GM18861 (cell line): ENCODE data around the gene ZNF579.
"Not testable (repeated sequence)": the region's sequence is repeated elsewhere in the genome, so short reads cannot be mapped to it uniquely, and the experiment has no call there.

ENCODE experiments used
- ATAC-seq: cut with Tn5 transposase; IDR thresholded peaks from one replicate; pipeline ENCODE4 v1.9.1; 2021; ENCODE audit not compliant: unreplicated experiment

The ZNF579 gene

DNA sequence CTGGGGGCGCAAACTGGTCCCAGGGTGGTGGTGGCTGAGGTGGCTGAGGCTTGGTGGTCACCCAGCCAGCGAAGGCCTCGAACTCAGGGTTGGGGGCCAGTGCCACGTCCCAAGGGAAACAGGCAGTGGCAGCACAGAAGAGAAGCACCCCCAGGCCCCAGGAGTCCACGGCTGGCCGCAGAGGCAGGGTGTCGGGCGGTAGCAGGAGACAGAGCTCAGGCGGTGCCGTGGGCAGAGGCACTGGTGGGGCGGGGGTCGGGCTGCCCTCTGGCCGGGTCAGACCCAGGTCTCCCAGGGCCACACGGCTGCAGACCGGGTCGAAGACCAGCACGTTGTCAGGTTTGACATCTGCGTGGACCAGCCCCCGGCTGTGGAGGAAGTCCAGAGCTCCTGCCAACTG, 39.6 kb downstream of the ZNF579 start:
- ATAC-seq: no peak

DNA sequence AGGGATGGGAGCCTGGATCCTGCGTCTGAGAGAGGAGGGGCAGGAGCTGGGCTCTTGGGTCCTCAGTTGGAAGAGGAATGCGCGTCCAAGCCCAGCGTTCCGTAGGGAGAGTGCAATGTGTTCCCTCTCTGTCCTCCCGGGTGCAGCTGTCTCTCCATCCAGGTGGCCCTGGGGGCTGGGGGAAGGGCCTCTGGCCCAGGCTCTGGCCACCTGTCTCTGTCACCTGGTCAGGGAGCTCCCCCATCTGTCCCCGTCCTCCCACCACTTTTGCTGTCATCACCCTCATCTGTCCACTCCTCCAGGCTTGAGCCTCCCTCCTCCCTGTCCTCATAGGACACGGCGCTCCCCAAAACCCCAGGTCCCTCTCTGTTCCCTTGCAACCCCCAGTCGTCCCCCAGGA, 40.0 kb downstream of the ZNF579 start:
- ATAC-seq: no peak

- ATAC-seq: no peak
Observed at GRCh38 chr19:55539090-55539984, 41.3 kb downstream of the ZNF579 start.

DNA sequence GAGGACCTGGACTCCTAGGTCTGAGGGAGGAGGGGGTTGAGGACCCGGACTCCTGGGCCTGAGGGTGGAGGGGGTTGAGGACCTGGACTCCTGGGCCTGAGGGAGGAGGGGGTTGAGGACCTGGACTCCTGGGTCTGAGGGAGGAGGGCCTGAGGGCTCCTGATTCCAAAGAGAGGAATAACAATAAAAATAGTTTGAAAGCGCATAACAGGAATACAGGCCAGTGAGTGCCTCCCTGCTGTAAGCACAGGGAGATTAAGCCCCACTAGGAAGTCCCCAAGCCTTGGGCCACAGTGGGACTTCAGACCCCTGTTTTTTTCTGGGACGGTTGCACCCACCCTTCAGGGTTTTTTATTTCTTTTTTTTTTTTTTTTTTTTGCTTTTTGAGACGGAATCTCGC, 42.5 kb downstream of the ZNF579 start:
- ATAC-seq: no peak

DNA sequence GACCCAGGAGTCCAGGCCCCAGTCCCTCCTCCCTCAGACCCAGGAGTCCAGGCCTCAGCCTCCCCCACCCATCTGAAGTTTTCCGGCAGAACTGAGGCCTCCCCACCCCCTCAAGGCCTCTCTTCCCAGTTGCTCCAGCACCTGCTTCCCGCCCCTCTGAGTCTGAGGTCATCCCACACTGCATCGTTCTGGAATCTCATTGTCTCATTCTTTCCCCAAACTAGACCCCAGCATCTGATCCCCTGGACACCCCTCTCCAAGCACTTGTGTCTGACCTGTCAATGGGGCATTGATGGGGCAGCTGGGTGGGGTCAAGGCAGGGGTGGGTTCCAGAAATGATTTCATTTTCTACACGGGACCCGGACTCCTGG, 42.9 kb downstream of the ZNF579 start:
- no peak for ATAC-seq

DNA sequence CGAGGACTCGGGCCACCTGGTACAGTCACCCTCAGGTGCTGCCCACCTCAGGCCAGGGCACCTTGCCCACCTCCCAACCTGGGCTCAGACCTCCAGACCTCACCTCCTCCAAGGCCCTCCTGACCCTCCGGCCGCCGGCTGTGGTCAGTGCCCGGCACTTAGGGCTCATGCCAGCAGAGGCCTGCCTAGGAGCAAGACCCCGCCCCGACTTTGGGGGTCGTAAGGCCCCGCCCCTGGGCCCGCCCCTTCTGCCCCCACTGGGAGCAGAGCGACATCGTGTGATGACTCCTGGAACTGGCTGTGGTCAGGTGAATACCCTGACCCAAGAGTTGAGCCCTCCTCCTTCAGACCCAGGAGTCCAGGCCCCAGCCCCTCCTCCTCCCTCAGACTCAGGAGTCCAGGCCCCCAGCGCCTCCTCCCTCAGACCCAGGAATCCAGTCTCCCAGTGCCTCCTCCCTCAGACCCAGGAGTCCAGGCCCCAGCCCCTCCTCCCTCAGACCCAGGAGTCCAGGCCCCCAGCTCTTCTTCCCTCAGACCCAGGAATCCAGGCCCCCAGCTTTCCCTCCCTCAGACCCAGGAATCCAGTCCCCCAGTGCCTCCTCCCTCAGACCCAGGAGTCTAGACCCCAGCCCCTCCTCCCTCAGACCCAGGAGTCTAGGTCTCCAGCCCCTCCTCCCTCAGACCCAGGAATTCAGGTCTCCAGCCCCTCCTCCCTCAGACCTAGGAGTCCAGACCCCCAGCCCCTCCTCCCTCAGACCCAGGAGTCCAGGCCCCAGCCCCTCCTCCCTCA, 43.5 kb downstream of the ZNF579 start, which contains the start of gene SBK2:
TSS of gene SBK2 (minus strand) at position 183 of the 790 bp plus-strand sequence. CDS start 839 bp downstream, outside the sequence.
- ATAC-seq: no peak

DNA sequence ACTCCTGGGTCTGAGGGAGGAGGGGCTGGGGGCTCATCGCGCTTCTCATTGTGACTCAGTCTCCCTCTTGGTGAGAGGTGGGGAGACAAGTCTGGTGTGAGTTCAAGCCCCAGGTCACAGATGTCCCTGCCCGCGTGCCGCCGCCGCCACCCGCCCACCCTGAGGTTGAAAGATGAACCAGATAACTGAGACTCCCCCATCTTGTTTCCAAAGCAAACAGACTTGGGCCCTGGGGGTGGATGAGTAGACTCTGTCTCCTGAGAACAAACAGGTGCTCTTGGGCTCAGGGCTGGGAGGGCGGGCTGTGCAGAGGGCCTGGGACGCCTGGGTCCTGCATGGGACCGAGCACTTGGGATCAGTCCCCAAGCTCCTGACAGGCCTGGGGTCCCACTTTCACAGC, 44.3 kb downstream of the ZNF579 start:
- no peak for ATAC-seq

GRCh38 chr19:55535965-55536350, 44.7 kb downstream of the ZNF579 start:
- no peak for ATAC-seq

DNA sequence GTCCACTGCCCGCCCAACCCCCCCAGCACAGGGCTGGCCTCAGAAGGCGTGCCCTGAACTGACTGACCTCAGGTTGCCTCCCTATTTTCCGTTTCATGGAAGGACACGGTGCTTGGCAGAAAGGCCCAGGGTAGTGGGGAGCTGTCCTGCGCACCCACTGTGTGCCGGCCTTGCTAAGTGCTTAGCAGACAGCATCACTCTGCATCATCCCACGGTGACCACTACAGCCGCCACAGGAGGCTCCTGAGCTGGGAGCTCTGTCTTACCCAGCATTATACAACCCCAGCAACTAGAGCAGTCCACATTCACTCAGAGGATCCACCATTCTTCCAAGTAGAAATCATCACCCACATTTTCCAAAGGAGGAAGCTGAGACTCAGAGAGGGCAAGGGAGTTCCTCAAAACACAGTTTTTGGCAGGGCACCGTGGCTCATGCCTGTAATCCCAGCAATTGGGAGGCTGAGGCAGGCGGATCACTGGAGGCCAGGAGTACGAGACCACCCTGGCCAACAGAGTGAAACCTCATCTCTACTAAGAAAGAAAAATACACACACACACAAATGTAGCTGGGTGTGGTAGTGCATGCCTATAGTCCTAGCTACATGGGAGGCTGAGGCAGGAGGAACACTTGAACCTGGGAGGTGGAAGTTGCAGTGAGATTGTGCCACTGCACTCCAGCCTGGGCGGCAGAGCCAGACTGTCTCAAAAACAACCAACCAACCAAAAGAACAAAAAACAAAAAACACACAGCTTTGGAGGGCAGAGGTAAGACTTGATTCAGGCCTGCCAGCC, 45.3 kb downstream of the ZNF579 start:
- ATAC-seq: no peak

- not testable (repeated sequence) for ATAC-seq
Observed at GRCh38 chr19:55534280-55534679, 46.4 kb downstream of the ZNF579 start.

- ATAC-seq: no peak
Observed at GRCh38 chr19:55530996-55531395, 49.7 kb downstream of the ZNF579 start.

DNA sequence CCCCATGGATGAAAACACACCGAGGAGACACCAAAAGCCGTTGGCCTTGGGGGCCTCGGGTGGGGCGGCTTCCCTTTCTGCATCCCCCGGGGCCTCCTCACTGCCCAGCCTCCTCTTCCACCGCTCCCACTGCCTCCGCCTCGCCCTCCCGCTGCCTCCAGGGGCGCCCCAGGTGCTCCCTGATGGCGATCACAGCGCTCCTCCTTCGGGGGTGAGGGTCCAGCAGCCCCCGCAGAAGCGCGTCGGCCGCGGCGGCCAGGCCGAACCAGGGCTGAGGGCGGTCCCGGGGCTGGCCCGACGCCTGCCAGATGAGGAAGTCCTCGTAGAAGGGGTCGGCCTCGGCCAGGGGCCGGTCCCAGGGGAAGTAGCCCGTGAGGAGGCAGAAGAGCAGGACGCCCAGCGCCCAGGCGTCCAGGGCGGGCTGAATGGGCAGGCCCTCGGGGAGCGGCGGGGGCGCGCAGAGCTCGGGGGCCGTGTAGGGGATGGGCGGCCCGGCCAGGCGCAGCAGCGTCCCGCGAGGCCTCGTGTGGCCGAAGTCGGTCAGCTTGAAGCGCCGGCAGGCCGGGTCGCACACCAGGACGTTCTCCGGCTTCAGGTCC, 50.9 kb downstream of the ZNF579 start:
- no peak for ATAC-seq

GRCh38 chr19:55528030-55528803, 52.4 kb downstream of the ZNF579 start:
- no peak for ATAC-seq

GRCh38 chr19:55527197-55528029, 53.2 kb downstream of the ZNF579 start:
- no peak for ATAC-seq
